Measurements from ENCODE around the gene HEPHL1.
"Not testable (repeated sequence)": the region's sequence is repeated elsewhere in the genome, so short reads cannot be mapped to it uniquely, and the experiment has no call there.

Gene HEPHL1

DNA sequence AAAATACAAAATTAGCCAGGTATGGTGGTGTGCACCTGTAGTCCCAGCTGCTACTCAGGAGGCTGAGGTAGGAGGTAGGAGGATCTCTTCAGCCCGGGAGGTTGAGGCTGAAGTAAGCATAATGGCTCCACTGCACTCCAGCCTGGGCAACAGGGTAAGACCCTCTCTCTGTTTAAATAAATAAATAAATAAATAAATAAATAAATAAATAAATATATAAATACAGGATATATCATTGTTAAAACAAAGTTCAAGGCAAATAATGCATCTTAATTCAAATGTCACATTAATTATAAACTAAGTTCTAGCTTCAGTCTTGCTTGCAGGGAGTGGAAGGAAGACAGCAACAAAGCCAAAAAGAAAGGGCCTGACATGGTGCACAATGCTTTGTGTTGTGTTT, 63.0 kb downstream of the HEPHL1 start:
- DNase-seq (ENCODE audit: low spot score) = no peak

DNA sequence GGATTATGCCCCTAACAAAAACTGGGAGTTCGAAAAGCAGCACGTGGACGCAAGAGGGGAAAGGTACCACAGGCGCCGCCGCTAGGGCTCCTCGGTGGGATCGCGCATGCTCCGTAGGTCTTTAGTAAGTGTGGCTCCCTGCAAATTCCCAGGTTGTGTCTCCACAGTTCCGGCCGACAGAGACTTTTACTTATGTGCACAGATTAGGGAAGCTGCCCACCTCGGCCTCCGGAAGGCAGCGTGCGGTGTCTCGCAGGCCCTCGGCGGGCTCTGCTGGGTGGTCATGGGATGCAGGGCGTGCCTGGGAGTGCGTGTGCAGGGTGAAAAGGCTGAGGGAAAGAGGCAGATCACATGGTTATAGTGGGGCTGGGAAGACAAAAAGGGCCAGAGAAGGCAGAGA, 67.8 kb downstream of the HEPHL1 start:
- DNase-seq (ENCODE audit: low spot score) = no peak

DNA sequence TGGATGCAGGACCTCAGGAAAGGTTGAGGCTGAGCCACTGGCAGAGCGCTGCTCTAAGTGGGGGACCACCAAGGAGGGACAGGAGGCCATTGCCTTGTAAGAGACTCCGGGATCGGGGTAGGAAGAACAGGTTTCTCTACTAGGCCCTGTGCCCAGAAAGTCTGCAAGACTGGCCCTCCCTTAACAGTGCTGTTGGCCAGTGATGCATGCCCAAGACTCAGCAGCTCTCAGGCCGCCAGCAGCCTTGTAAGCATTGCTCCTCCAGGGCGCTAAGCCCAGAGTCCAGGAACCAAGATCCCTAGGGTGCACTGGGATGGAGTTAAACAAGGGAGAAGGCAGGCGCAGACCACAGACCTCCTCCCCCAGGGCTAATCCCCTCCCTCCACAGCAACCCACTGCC, 68.2 kb downstream of the HEPHL1 start:
- DNase-seq (ENCODE audit: low spot score) = no peak

DNA sequence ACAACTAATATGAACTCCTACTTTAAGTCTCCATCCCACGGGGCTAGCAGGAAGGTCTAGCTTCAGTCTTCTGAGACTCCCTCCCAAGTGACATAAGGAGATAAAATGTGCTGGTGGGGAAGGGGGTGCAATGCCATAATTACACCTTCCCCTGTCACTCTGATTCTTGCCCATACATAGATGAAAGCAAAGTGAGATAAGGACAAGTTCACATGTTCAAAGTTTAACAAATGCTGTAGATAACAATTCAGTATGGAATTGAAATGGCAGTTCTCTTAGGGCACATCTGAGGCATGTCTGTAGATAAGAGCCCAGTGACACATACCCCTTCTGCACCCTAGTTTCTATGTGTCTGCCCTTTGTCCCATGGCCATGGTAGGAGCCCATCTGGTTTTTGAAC, 69.2 kb downstream of the HEPHL1 start:
- no peak for DNase-seq (ENCODE audit: low spot score)

DNA sequence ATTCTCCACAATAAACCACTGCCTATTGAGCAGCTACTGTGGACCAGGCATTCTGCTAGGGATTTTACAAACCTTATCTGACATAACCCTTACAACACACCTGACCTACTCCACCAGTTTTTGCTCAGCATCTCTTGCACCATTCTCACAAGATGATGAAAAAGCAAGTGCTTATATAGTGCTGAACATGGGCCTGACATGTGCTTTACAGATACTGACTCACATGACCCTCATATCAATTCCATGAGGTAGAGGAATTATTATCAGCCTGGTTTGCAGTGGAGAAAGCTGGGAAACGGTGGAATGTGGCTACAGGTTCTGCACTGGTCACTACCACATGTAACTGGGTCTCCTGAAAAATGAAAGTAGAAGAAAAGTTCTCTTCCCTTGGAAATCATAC, 69.9 kb downstream of the HEPHL1 start:
- no peak for DNase-seq (ENCODE audit: low spot score)

DNA sequence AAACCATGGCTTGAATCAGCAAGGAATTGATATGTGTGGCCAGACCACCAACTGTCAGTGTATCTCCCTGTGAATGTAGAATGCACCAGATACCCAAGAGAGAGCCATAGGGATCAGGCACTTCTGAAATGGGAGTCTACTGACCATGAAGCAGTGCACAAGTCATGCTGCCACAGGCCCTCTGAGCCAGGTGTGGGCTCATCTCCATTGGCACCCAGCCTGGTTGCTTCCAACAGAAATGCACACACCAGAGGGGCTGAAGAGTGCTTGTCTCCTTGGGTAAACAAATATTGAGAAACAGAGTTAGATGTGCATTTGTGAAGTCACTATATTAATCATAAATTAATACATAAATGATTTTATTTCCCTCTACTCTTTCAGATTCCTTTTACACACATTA, 79.1 kb downstream of the HEPHL1 start:
- DNase-seq (ENCODE audit: low spot score) = no peak

DNA sequence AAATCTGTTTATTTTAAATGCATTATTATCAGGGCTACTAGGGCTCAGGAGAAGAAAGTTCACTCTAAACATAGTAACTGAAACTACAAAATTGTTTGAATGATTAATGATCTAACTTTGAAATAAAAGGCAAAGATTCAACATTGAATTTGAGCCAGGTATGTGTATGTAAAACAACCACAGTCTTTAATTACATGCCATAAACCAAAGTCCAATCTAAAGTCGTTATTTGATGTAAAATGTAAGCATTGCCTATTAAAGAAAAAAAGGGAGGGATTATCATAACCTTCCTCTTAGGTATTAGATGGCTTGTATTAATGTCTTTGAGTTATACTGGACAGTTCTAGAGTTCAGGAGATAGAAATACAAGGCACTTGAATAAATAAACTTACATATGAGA, 82.3 kb downstream of the HEPHL1 start:
- no peak for DNase-seq (ENCODE audit: low spot score)

DNA sequence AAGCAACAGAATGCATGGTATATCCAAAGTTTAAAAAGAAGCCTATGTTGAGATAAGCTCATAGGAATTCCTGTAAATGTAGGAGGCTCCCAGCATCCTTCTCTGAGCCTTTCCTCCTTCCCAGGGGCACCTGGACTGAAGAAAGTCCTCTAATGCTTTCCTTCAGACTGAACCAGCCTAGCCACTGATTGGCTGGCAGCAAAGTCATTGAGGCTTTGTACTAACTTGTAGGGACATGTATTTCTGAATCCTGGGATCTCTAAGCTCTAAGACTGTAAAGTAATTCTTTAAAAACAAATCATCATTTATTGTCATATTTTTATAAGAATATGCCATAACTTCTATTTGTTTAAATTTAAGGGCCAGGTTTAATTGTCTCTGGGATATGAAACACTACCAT, 83.6 kb downstream of the HEPHL1 start:
- no peak for DNase-seq (ENCODE audit: low spot score)

DNA sequence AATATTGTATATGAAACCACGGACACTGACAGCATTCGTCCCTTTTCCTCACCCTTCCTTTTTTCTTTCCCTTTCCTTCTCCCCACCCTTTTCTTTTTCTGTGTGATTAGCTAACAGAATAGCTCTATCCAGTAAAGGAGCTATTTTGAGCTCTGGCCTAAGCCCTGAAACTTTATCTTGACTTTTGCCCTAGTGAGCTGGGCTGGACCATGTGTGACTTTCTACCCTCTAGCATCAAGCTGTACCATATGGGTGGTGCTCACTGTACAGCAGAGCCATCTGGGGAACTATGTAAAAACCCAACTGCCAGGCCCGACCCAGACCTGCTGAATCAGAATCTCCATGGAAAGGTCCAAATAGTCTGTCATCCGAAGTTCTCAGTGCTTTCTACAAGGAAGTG, 85.6 kb downstream of the HEPHL1 start:
- DNase-seq (ENCODE audit: low spot score) = no peak

DNA sequence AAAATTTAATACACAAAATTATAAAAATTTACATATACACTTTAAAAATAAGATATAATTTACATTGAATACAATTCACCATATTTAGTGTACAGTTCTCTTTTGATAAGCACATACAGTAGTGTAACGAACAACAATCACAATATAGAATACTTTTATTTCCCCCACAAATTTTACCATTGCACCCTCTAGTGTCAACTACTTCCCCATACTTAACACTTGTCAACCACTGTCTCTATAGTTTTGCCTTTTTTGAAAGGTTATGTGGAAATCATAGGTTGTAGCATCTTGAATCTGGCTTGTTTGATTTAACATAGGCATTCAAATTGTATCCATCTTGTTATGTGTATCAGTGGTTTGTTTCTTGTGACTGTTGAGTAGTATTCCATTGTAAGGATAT, 86.2 kb downstream of the HEPHL1 start:
- no peak for DNase-seq (ENCODE audit: low spot score)

DNA sequence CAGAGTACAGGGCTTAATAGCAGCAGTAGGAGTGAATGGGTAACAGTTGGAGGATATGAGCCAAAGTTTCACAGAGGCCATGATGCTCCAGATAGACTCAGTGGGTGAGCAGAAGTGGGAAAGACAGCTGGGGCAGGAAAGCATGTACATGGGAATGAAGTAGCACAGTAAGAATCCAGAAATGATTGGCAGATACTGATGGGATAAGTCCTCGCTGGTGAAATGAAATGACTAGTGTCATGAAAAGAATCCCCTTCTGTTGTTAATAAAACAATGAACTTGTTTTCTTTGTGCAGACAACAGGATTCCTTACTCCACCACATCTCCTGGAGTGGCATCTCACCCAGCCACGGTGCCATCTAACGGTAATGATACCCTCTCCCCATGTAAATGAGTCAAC, 90.1 kb downstream of the HEPHL1 start:
- DNase-seq (ENCODE audit: low spot score) = no peak

DNA sequence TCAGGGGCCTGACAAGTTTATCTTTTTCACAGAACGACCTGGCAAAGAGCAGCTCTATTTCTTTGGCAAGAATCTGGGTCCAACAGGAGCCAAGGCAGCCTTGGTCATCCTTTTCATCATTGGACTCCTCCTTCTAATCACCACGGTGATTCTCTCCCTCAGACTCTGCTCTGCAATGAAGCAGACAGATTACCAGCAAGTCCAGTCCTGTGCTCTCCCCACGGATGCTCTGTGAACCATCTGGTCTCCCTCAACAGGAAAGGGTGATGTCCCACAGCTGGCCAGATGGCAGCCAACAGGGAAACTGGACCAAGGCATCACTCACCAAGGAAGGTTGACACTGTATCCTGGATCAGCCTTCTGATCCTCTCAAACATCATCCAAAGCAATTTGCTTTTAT, 90.5 kb downstream of the HEPHL1 start:
- no peak for DNase-seq (ENCODE audit: low spot score)

DNA sequence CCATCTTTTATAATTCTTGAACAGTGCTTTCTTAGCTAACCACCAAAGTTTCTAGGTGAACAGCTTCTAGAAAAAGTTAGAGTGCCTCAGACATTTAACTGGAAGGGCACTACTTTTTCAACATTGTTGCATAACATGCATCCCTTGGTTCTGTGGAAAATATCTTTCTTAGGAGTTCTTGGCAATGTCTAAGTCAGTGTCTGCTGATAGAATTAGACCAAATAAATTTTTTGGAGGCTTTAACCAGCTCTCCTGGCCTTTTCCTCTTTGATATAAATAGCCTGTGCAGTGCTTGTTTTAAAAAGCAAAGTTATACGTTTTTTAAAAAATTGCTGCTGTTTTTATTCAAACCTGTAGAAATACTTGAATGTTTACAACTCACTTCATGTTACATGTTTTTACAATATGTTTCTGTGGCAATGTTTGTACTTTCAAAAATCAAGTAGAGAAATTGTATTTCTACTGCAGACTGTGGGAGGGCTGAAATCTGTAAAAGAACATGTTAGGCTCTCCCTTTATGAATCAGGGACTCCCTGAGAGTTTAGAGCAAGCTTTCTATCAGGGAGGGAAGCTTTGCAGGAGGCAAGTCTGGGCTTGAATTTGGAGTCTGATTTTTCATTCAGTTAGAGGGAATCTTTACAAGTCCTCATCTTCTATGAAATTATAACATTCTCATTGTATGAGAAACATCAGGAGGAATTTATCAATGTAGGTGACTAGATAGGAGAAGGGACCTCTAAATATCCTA, 91.2 kb downstream of the HEPHL1 start:
- no peak for DNase-seq (ENCODE audit: low spot score)

DNA sequence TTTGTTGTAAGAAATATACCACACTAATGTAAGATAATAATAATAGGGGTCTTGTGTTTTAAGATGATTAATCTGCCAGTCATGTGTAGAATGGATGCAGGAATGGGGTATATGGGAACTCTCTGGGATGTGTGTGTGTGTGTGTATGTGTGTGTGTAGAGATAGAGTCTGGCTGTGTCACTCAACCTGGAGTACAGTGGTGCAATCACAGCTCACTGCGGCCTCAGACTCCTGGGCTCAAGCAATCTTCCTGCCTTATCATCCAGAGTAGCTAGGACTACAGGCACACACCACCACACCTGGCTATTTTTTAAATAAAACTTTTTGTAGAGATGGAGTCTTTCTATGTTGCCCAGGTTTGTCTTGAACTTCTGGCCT, 96.0 kb downstream of the HEPHL1 start:
- no peak for DNase-seq (ENCODE audit: low spot score)

DNA sequence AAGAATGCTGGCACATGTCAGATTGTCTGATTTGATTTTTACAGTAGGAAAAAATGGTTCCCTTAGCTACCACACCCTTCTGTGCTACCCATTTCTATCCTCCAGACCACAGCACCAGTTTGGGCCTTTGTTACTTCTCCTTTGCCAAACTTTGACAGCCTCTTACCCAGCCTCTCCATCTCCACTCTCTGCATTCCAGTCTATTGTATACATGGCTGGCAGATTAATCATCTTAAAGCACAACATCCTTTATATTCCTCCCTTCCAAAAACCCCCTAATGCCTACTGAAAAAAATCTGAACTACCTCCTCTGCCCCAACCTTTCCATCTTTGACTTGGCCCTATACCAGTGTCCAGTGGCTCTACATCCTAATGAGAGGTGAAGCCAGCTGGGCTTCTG, 96.7 kb downstream of the HEPHL1 start:
- no peak for DNase-seq (ENCODE audit: low spot score)

DNA sequence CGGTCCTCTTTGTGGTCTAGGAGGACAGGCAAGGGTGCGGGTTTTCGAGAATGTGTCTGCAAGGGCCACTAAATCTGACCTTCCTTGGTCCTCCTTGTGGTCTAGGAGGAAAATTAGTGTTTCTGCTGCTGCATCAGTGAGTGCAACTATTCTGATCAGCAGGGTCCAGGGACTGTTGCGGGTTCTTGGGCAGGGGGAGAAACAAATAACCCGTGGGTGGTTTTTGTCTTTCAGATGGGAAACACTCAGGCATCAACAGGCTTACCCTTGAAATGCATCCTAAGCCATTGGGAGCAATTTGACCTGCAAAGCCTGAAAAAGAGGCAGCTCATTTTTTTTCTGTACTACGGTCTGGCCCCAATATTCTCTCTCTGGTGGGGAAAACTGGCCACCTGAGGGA, 98.5 kb downstream of the HEPHL1 start:
- not testable (repeated sequence) for DNase-seq (ENCODE audit: low spot score)

DNA sequence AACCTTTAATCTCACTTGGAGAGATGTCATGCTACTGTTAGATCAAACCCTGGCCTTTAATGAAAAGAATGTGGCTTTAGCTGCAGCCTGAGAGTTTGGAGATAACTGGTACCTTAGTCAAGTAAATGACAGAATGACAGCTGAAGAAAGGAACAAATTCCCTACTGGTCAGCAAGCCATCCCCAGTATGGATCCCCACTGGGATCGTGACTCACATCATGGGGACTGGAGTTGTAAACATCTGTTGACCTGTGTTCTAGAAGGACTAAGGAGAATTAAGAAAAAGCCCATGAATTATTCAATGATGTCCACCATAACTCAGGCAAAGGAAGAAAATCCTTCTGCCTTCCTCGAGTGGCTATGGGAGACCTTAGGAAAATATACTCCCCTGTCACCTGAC, 99.4 kb downstream of the HEPHL1 start:
- DNase-seq (ENCODE audit: low spot score) = not testable (repeated sequence)

DNA sequence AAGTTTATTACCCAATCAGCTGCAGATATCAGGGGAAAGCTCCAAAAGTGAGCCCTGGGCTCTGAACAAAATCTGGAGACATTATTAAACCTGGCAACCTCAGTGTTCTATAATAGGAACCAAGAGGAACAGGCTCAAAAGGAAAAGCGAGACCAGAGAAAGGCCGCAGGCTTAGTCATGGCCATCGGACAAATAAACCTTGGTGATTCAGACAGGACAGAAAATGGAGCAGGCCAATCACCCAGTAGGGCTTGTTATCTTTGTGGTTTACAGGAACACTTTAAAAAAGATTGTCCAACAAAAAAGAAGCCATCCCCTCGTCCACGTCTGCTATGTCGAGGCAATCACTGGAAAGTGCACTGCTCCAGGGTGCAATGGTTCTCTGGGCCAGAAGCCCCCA, 99.8 kb downstream of the HEPHL1 start:
- DNase-seq (ENCODE audit: low spot score) = no peak

DNA sequence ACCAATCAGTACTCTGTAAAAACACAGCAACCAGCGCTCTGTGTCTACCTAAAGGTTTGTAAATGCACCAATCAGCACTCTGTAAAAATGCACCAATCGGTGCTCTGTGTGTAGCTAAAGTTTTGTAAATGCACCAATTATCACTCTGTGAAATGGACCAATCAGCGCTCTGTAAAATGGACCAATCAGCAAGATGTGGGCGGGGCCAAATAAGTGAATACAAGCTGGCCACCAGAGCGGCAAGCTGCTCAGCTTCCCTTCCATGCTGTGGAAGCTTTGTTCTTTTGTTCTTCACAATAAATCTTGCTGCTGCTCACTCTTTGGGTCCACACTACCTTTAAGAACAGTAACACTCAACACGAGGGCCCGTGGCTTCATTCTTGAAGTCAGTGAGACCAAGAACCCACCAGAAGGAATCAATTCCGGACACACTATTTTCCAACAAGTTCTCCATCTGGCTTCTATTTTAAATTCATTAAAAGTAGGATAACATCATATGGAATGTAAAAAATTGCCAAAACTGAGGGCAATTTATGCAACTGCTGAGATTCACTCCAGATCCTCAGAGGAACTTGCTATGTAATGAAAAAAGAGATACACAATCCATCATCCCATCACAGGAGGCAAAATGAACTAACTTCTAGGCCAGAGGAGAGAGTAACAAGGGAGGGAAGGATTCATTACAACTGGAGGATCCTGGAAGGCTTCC, 104.4 kb downstream of the HEPHL1 start:
- no peak for DNase-seq (ENCODE audit: low spot score)

DNA sequence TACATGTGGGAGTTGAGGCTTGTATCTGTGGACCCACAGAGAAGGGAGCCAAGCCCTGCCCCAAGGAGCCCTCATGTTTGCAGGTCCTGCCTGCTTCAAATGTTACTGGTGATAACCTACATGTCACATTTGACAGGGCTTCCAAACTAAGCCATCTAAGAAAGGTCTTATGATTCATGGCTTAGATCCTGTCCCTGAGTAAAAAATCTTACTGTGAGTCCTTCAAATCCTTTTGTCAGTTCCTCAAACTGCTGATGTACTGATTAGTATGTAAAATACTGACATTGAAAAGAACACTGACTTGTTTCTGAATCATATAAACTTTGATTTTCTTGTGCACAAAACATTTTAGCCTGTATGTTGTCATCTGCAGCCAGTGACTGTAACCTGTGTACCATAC, 106.5 kb downstream of the HEPHL1 start:
- DNase-seq (ENCODE audit: low spot score) = no peak

DNA sequence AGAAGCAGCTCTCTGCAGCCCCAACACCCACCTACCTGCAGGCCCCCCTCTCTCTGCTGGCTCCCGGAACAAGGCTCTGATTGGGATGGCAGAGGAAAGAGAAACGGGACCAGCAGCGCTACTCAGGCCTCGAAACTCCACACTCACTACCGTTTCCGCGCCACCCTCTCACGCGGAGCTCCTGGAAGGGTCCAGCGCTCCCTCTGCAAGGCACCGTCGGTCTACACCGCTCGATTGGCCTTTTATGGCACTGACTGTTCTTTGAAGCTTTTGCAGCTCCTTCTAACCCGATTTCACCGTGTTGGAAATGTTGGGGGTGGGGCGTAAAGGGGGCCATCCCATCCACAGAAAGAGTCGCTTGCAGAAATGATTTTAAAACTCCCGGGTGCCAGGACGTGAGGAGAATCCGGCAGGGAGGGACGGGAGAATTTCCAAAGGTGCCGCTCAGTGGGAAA, 107.2 kb downstream of the HEPHL1 start:
- peak; percentile 75 for DNase-seq (ENCODE audit: low spot score)

DNA sequence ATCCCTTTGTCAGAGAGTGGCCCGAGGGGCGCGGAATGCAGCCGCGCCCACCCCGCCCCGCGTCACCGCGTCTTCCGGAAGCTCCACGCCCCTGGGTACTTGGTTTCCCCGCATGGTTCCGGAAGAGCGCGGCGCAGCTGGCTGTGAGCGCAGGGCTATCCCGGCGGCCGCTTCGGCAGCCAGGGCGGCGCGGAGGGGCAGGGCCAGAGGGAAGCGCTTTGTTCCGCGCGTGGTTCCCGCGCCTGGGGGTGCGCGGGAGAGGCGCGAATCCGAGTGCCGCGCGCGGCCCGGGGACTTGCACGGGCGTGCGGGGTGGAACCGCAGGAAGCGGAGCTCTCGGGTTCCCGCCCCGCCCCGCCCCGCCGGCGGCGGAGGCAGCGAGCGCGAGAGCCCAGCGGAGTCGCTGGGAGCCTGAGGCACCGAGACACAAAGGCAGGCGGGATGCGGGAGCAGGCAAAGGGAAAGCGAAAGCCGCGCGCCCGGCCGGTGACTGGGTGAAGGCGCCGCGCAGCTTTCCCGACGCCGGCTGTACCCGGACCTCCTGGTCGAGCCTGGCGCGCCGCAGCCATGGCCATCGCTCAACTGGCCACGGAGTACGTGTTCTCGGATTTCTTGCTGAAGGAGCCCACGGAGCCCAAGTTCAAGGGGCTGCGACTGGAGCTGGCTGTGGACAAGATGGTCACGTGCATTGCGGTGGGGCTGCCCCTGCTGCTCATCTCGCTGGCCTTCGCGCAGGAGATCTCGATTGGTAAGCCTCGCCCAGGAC, 107.8 kb downstream of the HEPHL1 start, which contains the start of gene PANX1:
TSS of gene PANX1 (plus strand) at position 96 of the 766 bp plus-strand sequence. CDS start at position 568, 472 bp downstream.
- peak; percentile 93 for DNase-seq (ENCODE audit: low spot score)
